ENCODE measurements around the gene FGFRL1. TPM values are rescaled to one million over a fixed set of nuclear protein-coding genes. Genes with fewer than 3 reads are reported as not detected.

Gene FGFRL1
- total RNA-seq, 1 donor from 2014 or later, result 58.8 TPM

DNA sequence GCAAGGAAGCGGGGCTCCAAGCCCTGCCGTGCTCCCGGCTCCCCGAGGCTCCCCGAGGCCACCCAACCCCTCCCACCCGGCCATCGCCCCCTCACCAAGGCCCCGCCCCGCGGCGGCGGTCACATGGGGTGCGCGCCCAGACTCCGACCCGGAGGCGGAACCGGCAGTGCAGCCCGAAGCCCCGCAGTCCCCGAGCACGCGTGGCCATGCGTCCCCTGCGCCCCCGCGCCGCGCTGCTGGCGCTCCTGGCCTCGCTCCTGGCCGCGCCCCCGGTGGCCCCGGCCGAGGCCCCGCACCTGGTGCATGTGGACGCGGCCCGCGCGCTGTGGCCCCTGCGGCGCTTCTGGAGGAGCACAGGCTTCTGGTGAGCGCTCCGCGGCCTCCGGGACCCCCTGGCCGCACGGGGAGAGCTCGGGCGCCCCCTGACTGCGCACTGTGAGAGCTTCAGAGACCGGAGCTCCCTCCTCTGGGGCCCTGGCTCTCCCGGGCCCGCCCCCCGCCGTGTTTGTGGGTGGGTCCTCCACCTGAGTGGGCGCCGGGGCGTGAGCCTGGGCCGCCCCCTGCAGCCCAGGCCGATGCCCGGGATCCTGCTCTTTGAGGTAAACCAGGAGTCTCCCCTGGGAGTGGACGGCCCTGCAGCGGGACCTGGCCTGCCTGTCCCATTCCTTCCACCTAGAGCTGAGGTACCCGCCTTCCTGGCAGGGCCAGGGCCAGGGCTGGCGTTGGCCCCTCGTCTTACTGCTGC lies 24.4 kb upstream of the FGFRL1 start, which contains the start of gene IDUA:
IDUA (plus strand) TSS at position 166 of the 745 bp plus-strand sequence; CDS start at position 207, 41 bp downstream.
- H3K36me3 Mint-ChIP-seq (ENCODE audit: low read depth), result no peaks in the 10 kb centered on the region
- DNase-seq (ENCODE audit: low read depth, low spot score), result peak; percentile 69
- peaks cover 18% of the 10 kb centered on the region for H3K4me1 Mint-ChIP-seq
- TF ChIP-seq, protein P1, sequence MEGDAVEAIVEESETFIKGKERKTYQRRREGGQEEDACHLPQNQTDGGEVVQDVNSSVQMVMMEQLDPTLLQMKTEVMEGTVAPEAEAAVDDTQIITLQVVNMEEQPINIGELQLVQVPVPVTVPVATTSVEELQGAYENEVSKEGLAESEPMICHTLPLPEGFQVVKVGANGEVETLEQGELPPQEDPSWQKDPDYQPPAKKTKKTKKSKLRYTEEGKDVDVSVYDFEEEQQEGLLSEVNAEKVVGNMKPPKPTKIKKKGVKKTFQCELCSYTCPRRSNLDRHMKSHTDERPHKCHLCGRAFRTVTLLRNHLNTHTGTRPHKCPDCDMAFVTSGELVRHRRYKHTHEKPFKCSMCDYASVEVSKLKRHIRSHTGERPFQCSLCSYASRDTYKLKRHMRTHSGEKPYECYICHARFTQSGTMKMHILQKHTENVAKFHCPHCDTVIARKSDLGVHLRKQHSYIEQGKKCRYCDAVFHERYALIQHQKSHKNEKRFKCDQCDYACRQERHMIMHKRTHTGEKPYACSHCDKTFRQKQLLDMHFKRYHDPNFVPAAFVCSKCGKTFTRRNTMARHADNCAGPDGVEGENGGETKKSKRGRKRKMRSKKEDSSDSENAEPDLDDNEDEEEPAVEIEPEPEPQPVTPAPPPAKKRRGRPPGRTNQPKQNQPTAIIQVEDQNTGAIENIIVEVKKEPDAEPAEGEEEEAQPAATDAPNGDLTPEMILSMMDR (conservative IDR thresholded peaks at IDR 0.05), result peak; percentile 63
- H3K27me3 Mint-ChIP-seq (ENCODE audit: low read depth), result no peaks in the 10 kb centered on the region
- H3K27ac Mint-ChIP-seq (ENCODE audit: unreplicated experiment), result peak within 1 kb of the TSS; percentile 72
- peak within 1 kb of the TSS; percentile 89 for H3K4me3 Mint-ChIP-seq
- H3K9me3 Mint-ChIP-seq, result no peaks in the 10 kb centered on the region

DNA sequence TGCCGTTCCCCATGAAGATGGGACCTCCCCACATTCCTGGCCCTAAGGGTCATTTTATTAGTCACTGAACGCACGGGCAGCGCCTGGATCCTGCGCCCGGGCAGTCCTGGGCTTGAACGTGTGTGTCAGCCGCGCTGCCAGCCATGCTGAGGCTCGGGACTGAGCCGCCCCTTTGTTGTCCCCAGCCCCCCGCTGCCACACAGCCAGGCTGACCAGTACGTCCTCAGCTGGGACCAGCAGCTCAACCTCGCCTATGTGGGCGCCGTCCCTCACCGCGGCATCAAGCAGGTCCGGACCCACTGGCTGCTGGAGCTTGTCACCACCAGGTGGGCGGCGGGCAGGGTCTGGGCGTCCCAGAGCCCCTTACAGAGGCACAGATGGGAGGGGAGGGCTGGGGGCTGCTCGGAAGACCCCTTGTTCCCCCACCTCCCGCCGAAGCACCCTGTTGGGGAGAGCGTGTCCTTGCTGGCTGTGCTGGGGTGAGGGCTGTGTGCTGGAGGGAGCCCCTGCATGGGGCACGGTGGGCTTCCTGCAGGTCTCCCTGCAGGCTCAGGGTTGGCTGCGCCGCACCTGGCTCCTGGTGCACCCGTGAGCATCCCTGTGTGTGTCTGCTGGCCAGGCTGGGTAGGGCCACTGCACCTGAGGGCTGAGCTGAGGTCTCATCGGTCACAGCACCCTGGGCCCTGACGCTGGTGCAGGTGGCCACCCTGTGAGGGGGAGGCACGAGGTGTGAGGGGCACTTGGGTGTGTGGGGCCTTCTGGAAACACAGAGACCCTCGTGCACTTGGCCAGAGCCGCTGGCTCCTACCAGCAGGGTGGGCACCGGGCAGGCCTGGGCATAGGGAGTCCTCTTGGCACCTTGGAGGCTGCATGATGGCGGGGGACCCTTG lies 23.6 kb upstream of the FGFRL1 start:
- Mint-ChIP-seq H3K9me3 (no peaks in the 10 kb centered on the region), H3K27ac (ENCODE audit: unreplicated experiment) (no peak overlapping the region), H3K4me1 (peaks cover 22% of the 10 kb centered on the region), H3K36me3 (ENCODE audit: low read depth) (no peaks in the 10 kb centered on the region), H3K4me3 (peak overlapping the region; percentile 82), H3K27me3 (ENCODE audit: low read depth) (no peaks in the 10 kb centered on the region)
- TF ChIP-seq, protein P1 (conservative IDR thresholded peaks at IDR 0.05), result no peak
- DNase-seq (ENCODE audit: low read depth, low spot score), result no peak

DNA sequence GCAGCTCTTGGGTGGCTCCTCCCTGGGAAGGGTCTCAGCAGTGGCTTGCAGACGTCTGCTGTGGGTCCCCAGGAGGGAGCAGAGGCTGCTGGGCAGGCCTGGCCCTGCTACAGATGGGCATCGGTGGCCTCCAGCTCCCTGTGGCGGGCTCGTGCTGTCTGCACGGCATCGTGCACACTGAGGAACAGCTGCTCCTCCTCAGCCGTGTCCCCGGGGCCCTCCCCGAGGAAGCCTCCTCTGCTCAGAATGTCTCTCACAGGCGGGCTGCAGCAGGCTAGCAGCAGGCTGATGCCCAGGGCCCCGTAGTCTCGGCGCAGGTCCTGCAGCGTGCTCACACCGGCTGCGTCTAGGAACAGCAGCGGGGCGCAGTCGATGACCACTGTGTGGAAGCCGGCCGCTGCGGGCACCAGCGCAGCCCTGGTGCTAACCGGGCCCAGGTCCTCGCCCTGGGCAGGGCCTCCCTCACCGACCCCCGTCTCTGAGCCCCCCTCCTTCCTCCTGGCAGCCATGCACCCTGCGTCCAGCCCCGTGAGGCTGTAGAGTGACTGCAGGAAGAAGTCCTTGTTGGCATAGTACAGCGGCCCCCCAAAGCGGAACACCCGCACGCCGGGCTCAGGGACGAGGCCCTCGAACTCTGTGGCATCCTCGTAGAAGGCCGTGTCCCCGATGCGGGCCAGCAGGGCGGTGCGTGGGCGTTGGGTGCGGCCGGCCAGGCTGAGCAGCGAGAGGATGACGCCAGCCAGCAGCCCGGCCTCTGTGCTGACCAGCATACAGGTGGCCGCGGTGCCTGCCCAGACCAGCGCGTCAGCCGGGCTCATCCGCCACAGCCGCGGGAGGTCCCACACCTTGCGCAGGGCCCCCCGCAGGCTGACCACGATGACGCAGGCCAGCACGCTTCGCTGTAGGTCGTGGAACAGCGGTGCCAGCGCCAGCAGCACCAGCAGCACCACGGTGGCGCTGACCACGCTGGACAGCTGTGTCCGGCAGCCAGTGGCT lies 22.4 kb upstream of the FGFRL1 start:
- Mint-ChIP-seq H3K9me3 (no peaks in the 10 kb centered on the region), H3K4me1 (peaks cover 22% of the 10 kb centered on the region), H3K4me3 (no peak overlapping the region), H3K27me3 (ENCODE audit: low read depth) (no peaks in the 10 kb centered on the region), H3K36me3 (ENCODE audit: low read depth) (no peaks in the 10 kb centered on the region), H3K27ac (ENCODE audit: unreplicated experiment) (no peak overlapping the region)
- no peak for DNase-seq (ENCODE audit: low read depth, low spot score)
- TF ChIP-seq, protein P1 (conservative IDR thresholded peaks at IDR 0.05), result no peak

DNA sequence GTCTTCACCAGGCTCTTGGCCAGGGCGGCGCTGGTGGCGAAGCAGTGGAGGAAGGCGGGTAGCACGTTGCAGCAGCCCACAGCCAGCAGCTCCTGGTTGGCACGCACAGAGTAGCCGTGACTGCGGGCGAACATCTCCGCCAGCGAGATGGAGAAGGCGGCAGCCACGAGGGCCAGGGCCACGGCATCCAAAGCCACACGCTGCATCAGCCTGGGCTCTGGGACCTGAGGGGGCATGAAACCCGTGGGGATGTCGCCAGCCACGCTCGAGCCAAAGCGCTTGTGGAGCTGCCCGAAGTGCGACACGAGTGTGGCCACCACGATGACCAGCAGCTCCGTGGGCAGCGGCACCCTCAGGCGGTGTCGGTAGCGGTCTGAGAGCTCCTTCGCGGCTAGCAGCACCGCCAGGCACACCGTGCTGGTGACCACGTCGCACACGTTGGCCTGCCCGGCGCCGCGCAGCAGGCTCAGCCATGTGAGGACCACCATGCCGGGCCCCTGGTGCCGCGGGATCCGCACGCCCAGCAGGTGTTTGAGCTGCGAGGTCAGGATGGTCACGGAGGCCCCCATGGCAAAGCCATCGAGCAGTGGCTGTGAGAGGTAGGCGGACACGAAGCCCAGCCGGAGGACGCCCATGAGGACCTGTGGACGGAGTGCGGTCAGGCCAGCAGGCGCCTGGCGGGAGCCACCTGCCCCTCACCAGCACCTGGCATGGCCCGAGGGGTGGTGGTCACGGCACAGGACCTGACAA lies 21.5 kb upstream of the FGFRL1 start:
- Mint-ChIP-seq H3K36me3 (ENCODE audit: low read depth) (no peaks in the 10 kb centered on the region), H3K4me3 (no peak overlapping the region), H3K4me1 (peaks cover 20% of the 10 kb centered on the region), H3K27ac (ENCODE audit: unreplicated experiment) (no peak overlapping the region), H3K27me3 (ENCODE audit: low read depth) (no peaks in the 10 kb centered on the region), H3K9me3 (no peaks in the 10 kb centered on the region)
- TF ChIP-seq, protein P1 (conservative IDR thresholded peaks at IDR 0.05), result no peak
- no peak for DNase-seq (ENCODE audit: low read depth, low spot score)

Data from neural crest cell (in vitro differentiated cells).